Rectal smooth muscle tissue (tissue), 1 donor: ENCODE data around the gene TTC23.

Experiments
- H3K27ac ChIP-seq: one replicate; pipeline ENCODE4 v1.7.0; 2013; ENCODE audit warnings: low read depth, low read length, inconsistent platforms
- H3K27me3 ChIP-seq: one replicate; pipeline ENCODE4 v1.7.0; 2013; ENCODE audit warnings: low read length; ENCODE audit not compliant: control insufficient read depth, insufficient read depth
- H3K36me3 ChIP-seq: one replicate; pipeline ENCODE4 v1.7.0; 2013; ENCODE audit warnings: low read length; ENCODE audit not compliant: control insufficient read depth, insufficient read depth
- H3K4me1 ChIP-seq: one replicate; pipeline ENCODE4 v1.7.0; 2013; ENCODE audit warnings: low read length; ENCODE audit not compliant: control insufficient read depth, insufficient read depth
- H3K4me3 ChIP-seq: one replicate; pipeline ENCODE4 v1.7.0; 2013; ENCODE audit warnings: low read length
- H3K9ac ChIP-seq: one replicate; pipeline ENCODE4 v1.7.0; 2013; ENCODE audit warnings: low read length

TTC23 gene

GRCh38 chr15:99180086-99180963 lies 69.1 kb downstream of the TTC23 start:
- peaks cover 39% of the 10 kb centered on the region for H3K4me1 ChIP-seq
- no peaks in the 10 kb centered on the region for H3K27me3 ChIP-seq
- H3K27ac ChIP-seq: peak overlapping the region; percentile 64
- no peak overlapping the region for H3K4me3 ChIP-seq
- no peak overlapping the region for H3K9ac ChIP-seq
- no peaks in the 10 kb centered on the region for H3K36me3 ChIP-seq

- Histone ChIP-seq H3K27me3 (no peaks in the 10 kb centered on the region), H3K4me3 (no peak overlapping the region), H3K36me3 (no peaks in the 10 kb centered on the region), H3K27ac (peak overlapping the region; percentile 99), H3K9ac (no peak overlapping the region), H3K4me1 (peaks cover 58% of the 10 kb centered on the region)
Observed at GRCh38 chr15:99177679-99178078, 71.7 kb downstream of the TTC23 start.

- Histone ChIP-seq H3K27ac (peak overlapping the region; percentile 99), H3K4me1 (peaks cover 54% of the 10 kb centered on the region)
Observed at GRCh38 chr15:99176757-99177156, 72.6 kb downstream of the TTC23 start.

GRCh38 chr15:99174567-99175395 lies 74.6 kb downstream of the TTC23 start:
- H3K9ac ChIP-seq: no peak overlapping the region
- H3K4me3 ChIP-seq: no peak overlapping the region
- H3K27ac ChIP-seq: peak overlapping the region; percentile 99

More at GRCh38 chr15:99176757-99177156, 72.6 kb downstream of the TTC23 start:
- Histone ChIP-seq H3K27me3 (no peaks in the 10 kb centered on the region), H3K4me3 (no peak overlapping the region), H3K36me3 (peaks cover 3% of the 10 kb centered on the region), H3K9ac (no peak overlapping the region)

GRCh38 chr15:99172989-99173388 lies 76.4 kb downstream of the TTC23 start:
- Histone ChIP-seq H3K27ac (peak overlapping the region; percentile 99), H3K36me3 (peaks cover 3% of the 10 kb centered on the region), H3K9ac (no peak overlapping the region), H3K4me1 (peaks cover 76% of the 10 kb centered on the region), H3K4me3 (no peak overlapping the region), H3K27me3 (no peaks in the 10 kb centered on the region)

More at GRCh38 chr15:99174567-99175395, 74.6 kb downstream of the TTC23 start:
- peaks cover 59% of the 10 kb centered on the region for H3K4me1 ChIP-seq
- no peaks in the 10 kb centered on the region for H3K27me3 ChIP-seq
- H3K36me3 ChIP-seq: peaks cover 3% of the 10 kb centered on the region

GRCh38 chr15:99172171-99172570 lies 77.2 kb downstream of the TTC23 start:
- peaks cover 3% of the 10 kb centered on the region for H3K36me3 ChIP-seq
- H3K4me1 ChIP-seq: peaks cover 79% of the 10 kb centered on the region
- no peak overlapping the region for H3K9ac ChIP-seq
- no peaks in the 10 kb centered on the region for H3K27me3 ChIP-seq
- H3K4me3 ChIP-seq: no peak overlapping the region
- peak overlapping the region; percentile 99 for H3K27ac ChIP-seq

GRCh38 chr15:99170476-99171065 lies 78.8 kb downstream of the TTC23 start:
- H3K9ac ChIP-seq: no peak overlapping the region
- no peaks in the 10 kb centered on the region for H3K27me3 ChIP-seq
- H3K4me3 ChIP-seq: no peak overlapping the region
- peaks cover 73% of the 10 kb centered on the region for H3K4me1 ChIP-seq
- peak overlapping the region; percentile 99 for H3K27ac ChIP-seq
- H3K36me3 ChIP-seq: peaks cover 3% of the 10 kb centered on the region

- H3K36me3 ChIP-seq: peaks cover 3% of the 10 kb centered on the region
- peak overlapping the region; percentile 16 for H3K9ac ChIP-seq
- H3K4me1 ChIP-seq: peaks cover 66% of the 10 kb centered on the region
- H3K27me3 ChIP-seq: no peaks in the 10 kb centered on the region
- peak overlapping the region; percentile 99 for H3K27ac ChIP-seq
- no peak overlapping the region for H3K4me3 ChIP-seq
Observed at GRCh38 chr15:99169769-99170311, 79.5 kb downstream of the TTC23 start.

GRCh38 chr15:99168601-99169580 lies 80.5 kb downstream of the TTC23 start:
- no peaks in the 10 kb centered on the region for H3K27me3 ChIP-seq
- peaks cover 3% of the 10 kb centered on the region for H3K36me3 ChIP-seq
- peak overlapping the region; percentile 99 for H3K27ac ChIP-seq
- peak overlapping the region; percentile 16 for H3K9ac ChIP-seq
- H3K4me3 ChIP-seq: no peak overlapping the region
- H3K4me1 ChIP-seq: peaks cover 57% of the 10 kb centered on the region

- Histone ChIP-seq H3K4me1 (peaks cover 52% of the 10 kb centered on the region), H3K36me3 (peaks cover 3% of the 10 kb centered on the region), H3K27ac (peak overlapping the region; percentile 99), H3K27me3 (no peaks in the 10 kb centered on the region), H3K4me3 (no peak overlapping the region), H3K9ac (no peak overlapping the region)
Observed at GRCh38 chr15:99167640-99168039, 81.7 kb downstream of the TTC23 start.

GRCh38 chr15:99167201-99167600 lies 82.2 kb downstream of the TTC23 start:
- peaks cover 49% of the 10 kb centered on the region for H3K4me1 ChIP-seq
- H3K4me3 ChIP-seq: no peak overlapping the region
- no peaks in the 10 kb centered on the region for H3K27me3 ChIP-seq
- H3K27ac ChIP-seq: peak overlapping the region; percentile 99
- H3K36me3 ChIP-seq: peaks cover under 1% of the 10 kb centered on the region
- no peak overlapping the region for H3K9ac ChIP-seq
